Sigmoid colon (tissue), 7 donors: ENCODE results near the gene GTF3C4. TPM values are rescaled to one million over a fixed set of nuclear protein-coding genes. Genes with fewer than 3 reads are reported as not detected.

Experiments
- DNase-seq: peaks from one replicate; pipeline ENCODE4 v3.0.0-alpha.2; 2019
- H3K27ac ChIP-seq, 4 donors: fragments of 200-600 bp; sonication (generic); one replicate each; pipeline ENCODE4 v1.5.1; 2016 to 2019; ENCODE audit warnings: mild to moderate bottlenecking in 1 of 4
- H3K27me3 ChIP-seq, 3 donors: fragments of 200-600 bp; sonication (generic); one replicate each; pipeline ENCODE4 v1.5.1; 2019; ENCODE audit warnings: mild to moderate bottlenecking in 1 of 3
- H3K36me3 ChIP-seq, 4 donors: fragments of 200-600 bp; sonication (generic); one replicate each; pipeline ENCODE4 v1.5.1; 2016 to 2019
- H3K4me1 ChIP-seq, 4 donors: fragments of 200-600 bp; sonication (generic); one replicate each; pipeline ENCODE4 v1.5.1; 2017 to 2019
- H3K4me3 ChIP-seq, 4 donors: fragments of 200-600 bp; sonication (generic); one replicate each; pipeline ENCODE4 v1.5.1; 2017 to 2019; ENCODE audit warnings: mild to moderate bottlenecking in 2 of 4, moderate library complexity in 1 of 4
- H3K9me3 ChIP-seq, 4 donors: fragments of 200-600 bp in 3 of 4; sonication (generic) in 3 of 4; one replicate each; pipeline versions ENCODE4 v1.5.1 to v1.6.1; 2013 to 2019
- EP300 ChIP-seq, 4 donors: sonication (generic); formaldehyde crosslinking; IDR thresholded peaks; one replicate each; pipeline ENCODE4 v1.6.1; 2017; ENCODE audit warnings: antibody characterized with exemption in 4 of 4
- POLR2A ChIP-seq, 2 donors: fragments of 450-650 bp; IDR thresholded peaks; one replicate each; pipeline ENCODE4 v1.6.1; 2016; ENCODE audit warnings: antibody characterized with exemption in 2 of 2, mild to moderate bottlenecking in 2 of 2, moderate library complexity in 2 of 2
- POLR2AphosphoS5 ChIP-seq, 4 donors: sonication (generic); formaldehyde crosslinking; IDR thresholded peaks; one replicate each; pipeline ENCODE4 v1.6.1; 2017; ENCODE audit warnings: antibody characterized with exemption in 4 of 4
- WGBS, 2 donors: extraction: QIAGEN DNeasy Blood & Tissue Kit; methylation state at CpG; one replicate each; pipeline ENCODE4 v1.1.7; 2013; 5-methylcytosine and 5-hydroxymethylcytosine counted together
- intact Hi-C: fragments of 100-400 bp; cut with DNase I; formaldehyde crosslinking; loops from one replicate; pipeline ENCODE4 v1.15.1; 2023
- polyA plus RNA-seq, 3 donors: library from polyadenylated mRNA; stranded (reverse); fragments of 200-250 nt; gene quantifications; one replicate each; pipeline ENCODE4 v1.2.3, GENCODE V29; 2013
- total RNA-seq, 4 donors: library from RNA; depleted of rRNA; stranded (reverse); fragments of >200 nt; gene quantifications; one replicate each; pipeline ENCODE4 v1.1.0, GENCODE V29; 2016
- TF ChIP-seq, protein P1 (sequence below), 4 experiments: fragments of 450-650 bp in 3 of 4; fragments of 200-600 bp in 1 of 4; IDR thresholded peaks; one replicate each; pipeline ENCODE4 v1.5.1; 2016 to 2019; ENCODE audit warnings: antibody characterized with exemption in 4 of 4, mild to moderate bottlenecking in 3 of 4, moderate library complexity in 2 of 4
- donor health status: healthy with polysubstance abuse.
- donor health status: Bipolar disorder and iron deficiency.
- donor health status: healthy.

GTF3C4 gene
- total and polyA plus RNA-seq, 7 donors, result 2.1 to 12.2 (median 10.7) TPM

DNA sequence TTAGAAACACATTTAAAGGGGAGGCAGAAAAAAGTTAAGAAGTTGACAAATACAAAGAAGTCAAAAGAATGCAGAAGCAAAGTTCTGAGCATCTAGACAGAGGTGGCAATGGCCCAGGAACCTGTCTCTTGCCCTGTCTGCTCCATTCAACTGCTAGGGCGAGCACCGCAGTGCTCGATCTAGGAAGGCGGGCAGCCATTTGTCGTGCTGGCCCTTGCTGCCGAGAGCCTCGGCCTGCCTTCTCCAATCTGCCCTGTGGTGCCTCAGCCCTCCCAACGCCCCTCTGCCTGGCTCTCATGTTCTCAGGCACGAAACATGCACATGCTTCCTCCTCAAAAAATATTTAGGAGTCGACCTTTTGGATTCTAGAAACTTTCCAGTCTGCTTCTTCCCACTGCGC lies 42.7 kb upstream of the GTF3C4 start:
- TF ChIP-seq POLR2A (IDR thresholded peaks at IDR 0.05) (no peak), POLR2AphosphoS5 (IDR thresholded peaks at IDR 0.05) (no peak), EP300 (IDR thresholded peaks at IDR 0.05) (no peak)
- TF ChIP-seq, protein P1, sequence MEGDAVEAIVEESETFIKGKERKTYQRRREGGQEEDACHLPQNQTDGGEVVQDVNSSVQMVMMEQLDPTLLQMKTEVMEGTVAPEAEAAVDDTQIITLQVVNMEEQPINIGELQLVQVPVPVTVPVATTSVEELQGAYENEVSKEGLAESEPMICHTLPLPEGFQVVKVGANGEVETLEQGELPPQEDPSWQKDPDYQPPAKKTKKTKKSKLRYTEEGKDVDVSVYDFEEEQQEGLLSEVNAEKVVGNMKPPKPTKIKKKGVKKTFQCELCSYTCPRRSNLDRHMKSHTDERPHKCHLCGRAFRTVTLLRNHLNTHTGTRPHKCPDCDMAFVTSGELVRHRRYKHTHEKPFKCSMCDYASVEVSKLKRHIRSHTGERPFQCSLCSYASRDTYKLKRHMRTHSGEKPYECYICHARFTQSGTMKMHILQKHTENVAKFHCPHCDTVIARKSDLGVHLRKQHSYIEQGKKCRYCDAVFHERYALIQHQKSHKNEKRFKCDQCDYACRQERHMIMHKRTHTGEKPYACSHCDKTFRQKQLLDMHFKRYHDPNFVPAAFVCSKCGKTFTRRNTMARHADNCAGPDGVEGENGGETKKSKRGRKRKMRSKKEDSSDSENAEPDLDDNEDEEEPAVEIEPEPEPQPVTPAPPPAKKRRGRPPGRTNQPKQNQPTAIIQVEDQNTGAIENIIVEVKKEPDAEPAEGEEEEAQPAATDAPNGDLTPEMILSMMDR (IDR thresholded peaks at IDR 0.05), result no peak
- Histone ChIP-seq H3K9me3 (no peaks in the 10 kb centered on the region), H3K4me1 (no peaks in the 10 kb centered on the region), H3K4me3 (no peak overlapping the region), H3K27me3 (no peaks in the 10 kb centered on the region), H3K27ac (no peak overlapping the region), H3K36me3 (peaks cover 10 to 63% (median 34%) of the 10 kb centered on the region in 4 donors)
- 93 to 95% methylated on average over 11 of the region's 11 CpGs for WGBS, 2 donors
- no peak for DNase-seq
- intact Hi-C loops, result no loop called here

DNA sequence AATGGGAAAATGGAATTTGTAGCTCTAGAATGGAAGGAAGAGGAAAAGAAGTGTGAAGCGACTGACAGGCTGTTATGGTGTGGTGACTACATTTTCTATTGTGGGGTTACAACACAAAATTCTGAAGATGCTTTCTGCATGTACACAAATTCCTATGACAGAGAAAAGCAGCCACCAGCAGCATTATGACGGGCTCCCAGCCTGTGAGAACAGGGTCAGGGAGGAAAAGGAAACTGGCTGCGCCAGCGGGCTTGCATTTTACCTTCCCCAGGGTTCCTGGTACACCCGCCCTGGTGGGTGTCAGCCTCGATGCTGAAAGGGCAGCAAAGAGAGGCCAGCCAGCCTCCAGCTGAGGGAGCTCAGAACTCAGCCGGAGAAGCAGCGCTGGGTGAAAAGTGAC lies 41.5 kb upstream of the GTF3C4 start:
- DNase-seq, result no peak
- TF ChIP-seq, protein P1 (IDR thresholded peaks at IDR 0.05), result no peak
- TF ChIP-seq EP300 (IDR thresholded peaks at IDR 0.05) (no peak), POLR2A (IDR thresholded peaks at IDR 0.05) (no peak), POLR2AphosphoS5 (IDR thresholded peaks at IDR 0.05) (no peak)
- Histone ChIP-seq H3K4me3 (no peak overlapping the region), H3K4me1 (no peaks in the 10 kb centered on the region), H3K9me3 (no peaks in the 10 kb centered on the region), H3K36me3 (peaks cover 10 to 58% (median 34%) of the 10 kb centered on the region in 4 donors), H3K27me3 (no peaks in the 10 kb centered on the region), H3K27ac (no peak overlapping the region)
- 94 to 95% methylated on average over 8 of the region's 8 CpGs for WGBS, 2 donors
- intact Hi-C loops, result no loop called here

DNA sequence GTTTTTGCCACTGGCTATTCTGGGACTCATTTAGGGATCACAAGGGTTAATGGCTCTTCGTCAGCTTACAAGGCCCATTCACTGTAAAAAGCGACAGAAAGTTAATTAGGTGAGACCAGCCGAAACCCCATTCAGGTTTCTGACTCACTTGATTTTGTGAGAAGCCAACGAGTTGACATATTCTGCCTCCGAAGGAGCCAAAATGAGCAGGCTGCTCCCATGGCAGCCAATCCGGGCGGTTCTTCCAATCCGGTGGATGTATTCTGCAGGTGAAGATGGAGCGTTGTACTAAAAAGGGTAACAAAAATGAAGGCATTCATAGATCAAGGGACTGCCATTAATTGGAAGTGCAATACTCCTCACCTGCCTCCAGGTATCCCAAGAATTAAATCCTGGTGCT lies 40.1 kb upstream of the GTF3C4 start:
- Histone ChIP-seq H3K4me1 (no peaks in the 10 kb centered on the region), H3K9me3 (no peaks in the 10 kb centered on the region), H3K27ac (no peak overlapping the region), H3K27me3 (no peaks in the 10 kb centered on the region), H3K36me3 (peaks cover 10 to 51% (median 32%) of the 10 kb centered on the region in 4 donors), H3K4me3 (no peak overlapping the region)
- 93% methylated on average over 9 of the region's 9 CpGs for WGBS, 2 donors
- intact Hi-C loops, result no loop called here
- TF ChIP-seq POLR2AphosphoS5 (IDR thresholded peaks at IDR 0.05) (no peak), POLR2A (IDR thresholded peaks at IDR 0.05) (no peak), EP300 (IDR thresholded peaks at IDR 0.05) (no peak)
- TF ChIP-seq, protein P1 (IDR thresholded peaks at IDR 0.05), result no peak
- DNase-seq, result no peak

DNA sequence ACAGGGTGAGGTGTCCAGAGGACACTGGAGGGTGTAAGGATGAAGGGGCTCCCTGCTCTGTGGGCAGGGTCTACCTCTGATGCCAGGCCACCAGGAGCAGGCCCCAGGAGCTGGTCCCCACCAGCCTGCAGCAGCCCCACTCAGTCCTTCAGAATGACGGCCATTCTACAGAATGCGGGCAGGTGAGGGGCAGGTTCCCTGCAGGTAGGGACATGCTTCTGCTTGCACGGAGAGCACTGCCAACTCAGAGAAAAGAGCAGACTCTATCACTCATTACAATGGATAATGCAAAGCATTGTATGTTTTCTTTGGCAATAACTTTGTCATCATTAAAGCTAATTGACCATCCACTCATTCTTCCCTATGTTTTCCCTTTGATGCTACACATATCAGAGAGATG lies 39.5 kb upstream of the GTF3C4 start:
- H3K36me3 ChIP-seq, result peaks cover 10 to 53% (median 31%) of the 10 kb centered on the region in 4 donors
- no peak for DNase-seq
- H3K4me3 ChIP-seq, result no peak overlapping the region
- intact Hi-C loops, result no loop called here
- no peaks in the 10 kb centered on the region for H3K4me1 ChIP-seq
- H3K27ac ChIP-seq, result no peak overlapping the region
- WGBS, 2 donors, result 83 to 92% methylated on average over 3 of the region's 3 CpGs
- H3K27me3 ChIP-seq, result no peaks in the 10 kb centered on the region
- H3K9me3 ChIP-seq, result no peaks in the 10 kb centered on the region
- TF ChIP-seq POLR2A (IDR thresholded peaks at IDR 0.05), result no peak
- TF ChIP-seq POLR2AphosphoS5 (IDR thresholded peaks at IDR 0.05), result no peak
- TF ChIP-seq, protein P1 (IDR thresholded peaks at IDR 0.05), result no peak
- TF ChIP-seq EP300 (IDR thresholded peaks at IDR 0.05), result no peak

DNA sequence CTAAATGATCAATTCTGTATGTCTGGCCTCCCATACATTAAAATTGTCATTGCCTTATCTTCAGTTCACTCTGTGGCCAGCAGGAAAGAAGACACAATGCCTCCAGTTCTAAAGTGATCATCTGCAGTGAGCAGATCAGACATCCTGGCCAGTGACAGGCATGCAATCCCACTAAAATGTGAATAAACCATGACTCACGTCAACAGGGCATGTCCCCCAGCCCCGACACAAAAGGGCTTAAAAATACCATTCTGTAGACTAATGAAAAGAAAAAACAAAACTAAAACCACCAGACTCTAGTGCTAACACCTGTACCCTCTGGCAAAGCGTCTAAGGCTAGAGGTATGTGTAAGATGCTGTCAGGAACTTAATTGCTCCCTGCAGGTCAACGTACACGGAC lies 39.0 kb upstream of the GTF3C4 start:
- TF ChIP-seq POLR2AphosphoS5 (IDR thresholded peaks at IDR 0.05), result no peak
- no peak for TF ChIP-seq POLR2A (IDR thresholded peaks at IDR 0.05)
- TF ChIP-seq EP300 (IDR thresholded peaks at IDR 0.05), result no peak
- TF ChIP-seq, protein P1 (IDR thresholded peaks at IDR 0.05), result no peak
- DNase-seq, result no peak
- WGBS, 2 donors, result 93 to 94% methylated on average over 5 of the region's 5 CpGs
- intact Hi-C loops, result no loop called here
- Histone ChIP-seq H3K9me3 (no peaks in the 10 kb centered on the region), H3K4me1 (no peaks in the 10 kb centered on the region), H3K27ac (no peak overlapping the region), H3K27me3 (no peaks in the 10 kb centered on the region), H3K36me3 (peaks cover 10 to 55% (median 30%) of the 10 kb centered on the region in 4 donors), H3K4me3 (no peak overlapping the region)
